ENCODE results near the gene SLC22A25. TPM values are rescaled to one million over a fixed set of nuclear protein-coding genes. Genes with fewer than 3 reads are reported as not detected.

Gene SLC22A25
- polyA plus RNA-seq, 2 of the 4 experiments (the other 2 are of a cell fraction): not detected

GRCh38 chr11:63282579-63282978, 39.2 kb upstream of the SLC22A25 start:
- DNase-seq (ENCODE audit: low read depth in 1 of 2, low spot score in 1 of 2) (no peak), ATAC-seq (no peak), FAIRE-seq (no peak)
- no peak for TF ChIP-seq BCL3 (IDR thresholded peaks at IDR 0.05)
- TF ChIP-seq GATA3 (IDR thresholded peaks at IDR 0.05; ENCODE audit: borderline replicate concordance): no peak
- TF ChIP-seq ZNF302 (CRISPR knock-in tag; IDR thresholded peaks at IDR 0.05): no peak
- TF ChIP-seq SREBF2 (IDR thresholded peaks at IDR 0.05): no peak
- no peak for TF ChIP-seq RFX5 (IDR thresholded peaks at IDR 0.05)
- TF ChIP-seq MAX (IDR thresholded peaks at IDR 0.05): no peak
- no peak for TF ChIP-seq RARB (CRISPR knock-in tag; IDR thresholded peaks at IDR 0.05)
- no peak for TF ChIP-seq CBX8 (IDR thresholded peaks at IDR 0.05)
- no peak for TF ChIP-seq POLR2AphosphoS2 (conservative IDR thresholded peaks at IDR 0.05; ENCODE audit: low read length)
- TF ChIP-seq USF2 (IDR thresholded peaks at IDR 0.05): no peak
- TF ChIP-seq EHMT2 (IDR thresholded peaks at IDR 0.05; ENCODE audit: low read depth): no peak
- no peak for TF ChIP-seq POLR2A (IDR thresholded peaks at IDR 0.05; ENCODE audit: low read length)
- no peak for TF ChIP-seq REST (IDR thresholded peaks at IDR 0.05)
- TF ChIP-seq FOSL2 (IDR thresholded peaks at IDR 0.05): no peak
- no peak for TF ChIP-seq FOSL2 (CRISPR knock-in tag; IDR thresholded peaks at IDR 0.05)
- no peak for TF ChIP-seq HDAC2 (IDR thresholded peaks at IDR 0.05)
- TF ChIP-seq NR3C1 (IDR thresholded peaks at IDR 0.05): no peak
- H3K4me2 ChIP-seq: no peak overlapping the region
- H3K27ac ChIP-seq: no peak overlapping the region
- no peaks in the 10 kb centered on the region for H3K9me3 ChIP-seq
- H3K4me1 ChIP-seq: no peaks in the 10 kb centered on the region
- ChIA-PET POLR2A (no interaction called here), CTCF (no interaction called here)
- H3K4me3 ChIP-seq: no peak overlapping the region

- H3K4me2 ChIP-seq: no peak overlapping the region
- DNase-seq (ENCODE audit: low read depth in 1 of 2, low spot score in 1 of 2) (no peak), FAIRE-seq (no peak), ATAC-seq (no peak)
- H3K27ac ChIP-seq: no peak overlapping the region
- TF ChIP-seq RARB (CRISPR knock-in tag; IDR thresholded peaks at IDR 0.05) (no peak), MAFK (IDR thresholded peaks at IDR 0.05; ENCODE audit: partially characterized antibody) (no peak), EHMT2 (IDR thresholded peaks at IDR 0.05; ENCODE audit: low read depth) (no peak), HOXA7 (CRISPR knock-in tag; IDR thresholded peaks at IDR 0.05) (no peak)
- no peaks in the 10 kb centered on the region for H3K9me3 ChIP-seq
- H3K4me1 ChIP-seq: no peaks in the 10 kb centered on the region
- CTCF ChIA-PET: no interaction called here
- POLR2A ChIA-PET: no interaction called here
- H3K4me3 ChIP-seq: no peak overlapping the region
Measured at GRCh38 chr11:63280920-63281319, 37.5 kb upstream of the SLC22A25 start.

GRCh38 chr11:63277345-63277943, 34.0 kb upstream of the SLC22A25 start:
- POLR2A ChIA-PET: no interaction called here
- ATAC-seq: peak; percentile 64 to 67; a peak in 5 of 6 replicates
- H3K4me2 ChIP-seq: no peak overlapping the region
- CTCF ChIA-PET: interaction anchor here (0.8 to 2.0 kb wide), 5 partner anchors 13 to 372 kb away, joined by 3 to 6 read pairs (median 5); no protein-coding TSS in a partner anchor
- no peaks in the 10 kb centered on the region for H3K9me3 ChIP-seq
- H3K4me3 ChIP-seq: no peak overlapping the region
- WGBS (ENCODE audit: missing lambda C conversion rate): 0% methylated on average over 1 of the region's 1 CpG
- FAIRE-seq: peak; percentile 36
- no peaks in the 10 kb centered on the region for H3K4me1 ChIP-seq
- DNase-seq (ENCODE audit: low read depth in 1 of 2, low spot score in 1 of 2): peak in 1 of 2 experiments; percentile 30
- TF ChIP-seq SMC3 (IDR thresholded peaks at IDR 0.05) (0 out of 3 replicates have a peak, but pooled peaks have one; percentile 9), CTCF (IDR thresholded peaks at IDR 0.05) (0 out of 3 replicates have a peak, but pooled peaks have one; percentile 15), TP53 (CRISPR knock-in tag; IDR thresholded peaks at IDR 0.05) (no peak), RAD21 (conservative IDR thresholded peaks at IDR 0.05 in 1 of 2, IDR thresholded peaks at IDR 0.05 in 1 of 2) (peak in 1 of 2 experiments; percentile 39; a peak in 2 of 5 replicates)
- no peak overlapping the region for H3K27ac ChIP-seq

Measured in A549 (cell line).